Liver (tissue), 9 donors: ENCODE results near the gene MRPL44. TPM values are rescaled to one million over a fixed set of nuclear protein-coding genes. Genes with fewer than 3 reads are reported as not detected.

Experiments
- DNase-seq: peaks from one replicate; pipeline ENCODE4 v3.0.0-alpha.2; 2017; ENCODE audit warnings: low spot score
- H3K27ac ChIP-seq, 2 donors: one replicate each; pipeline ENCODE4 v1.7.0; 2013; ENCODE audit warnings: inconsistent platforms in 2 of 2, low read length in 2 of 2, control low read depth in 1 of 2, low read depth in 1 of 2, mild to moderate bottlenecking in 1 of 2
- H3K27me3 ChIP-seq, 4 donors: one replicate each; pipeline versions ENCODE4 v1.6.1 to v1.7.0; 2013; ENCODE audit warnings: low read length in 3 of 4, inconsistent platforms in 1 of 4, mild to moderate bottlenecking in 1 of 4, moderate library complexity in 1 of 4; ENCODE audit not compliant: control insufficient read depth in 4 of 4, insufficient read depth in 4 of 4
- H3K36me3 ChIP-seq, 4 donors: one replicate each; pipeline versions ENCODE4 v1.6.1 to v1.7.0; 2013; ENCODE audit warnings: low read length in 3 of 4, mild to moderate bottlenecking in 3 of 4, low read depth in 1 of 4, moderate library complexity in 1 of 4; ENCODE audit not compliant: control insufficient read depth in 4 of 4, insufficient read depth in 3 of 4
- H3K4me1 ChIP-seq, 4 donors: one replicate each; pipeline versions ENCODE4 v1.6.1 to v1.7.0; 2013; ENCODE audit warnings: low read length in 3 of 4, mild to moderate bottlenecking in 3 of 4, moderate library complexity in 1 of 4; ENCODE audit not compliant: control insufficient read depth in 4 of 4, insufficient read depth in 4 of 4
- H3K4me3 ChIP-seq, 3 donors: one replicate each; pipeline versions ENCODE4 v1.6.1 to v1.7.0; 2013; ENCODE audit warnings: low read length in 3 of 3, control low read depth in 1 of 3, low read depth in 1 of 3, mild to moderate bottlenecking in 1 of 3
- H3K9ac ChIP-seq, 2 donors: one replicate each; pipeline ENCODE4 v1.7.0; 2013; ENCODE audit warnings: low read length in 2 of 2, mild to moderate bottlenecking in 2 of 2, moderate library complexity in 2 of 2, control low read depth in 1 of 2, low read depth in 1 of 2
- H3K9me3 ChIP-seq, 4 donors: one replicate each; pipeline versions ENCODE4 v1.6.1 to v1.7.0; 2013; ENCODE audit warnings: low read length in 3 of 4; ENCODE audit not compliant: control insufficient read depth in 4 of 4
- EGR1 ChIP-seq, 2 donors: IDR thresholded peaks; 2 replicates each; pipeline ENCODE4 v1.6.1; 2016 to 2018; ENCODE audit warnings: antibody characterized with exemption in 2 of 2, low read depth in 2 of 2
- FOXA1 ChIP-seq: IDR thresholded peaks from 2 replicates; pipeline ENCODE4 v1.6.1; 2016; ENCODE audit warnings: antibody characterized with exemption
- FOXA2 ChIP-seq: IDR thresholded peaks from 2 replicates; pipeline ENCODE4 v1.6.1; 2016; ENCODE audit warnings: antibody characterized with exemption
- GABPA ChIP-seq, 2 donors: IDR thresholded peaks in 1 of 2; conservative IDR thresholded peaks in 1 of 2; 2 replicates each; pipeline ENCODE4 v1.6.1; 2016; ENCODE audit warnings: antibody characterized with exemption in 2 of 2, mild to moderate bottlenecking in 1 of 2, moderate library complexity in 1 of 2
- JUND ChIP-seq, 2 donors: IDR thresholded peaks; 2 replicates each; pipeline ENCODE4 v1.6.1; 2016; ENCODE audit warnings: antibody characterized with exemption in 2 of 2
- NR2F2 ChIP-seq: IDR thresholded peaks from 2 replicates; pipeline ENCODE4 v1.6.1; 2016; ENCODE audit warnings: antibody characterized with exemption
- RAD21 ChIP-seq, 2 donors: IDR thresholded peaks; 2 replicates each; pipeline ENCODE4 v1.6.1; 2016; ENCODE audit warnings: antibody characterized with exemption in 2 of 2, mild to moderate bottlenecking in 2 of 2
- RXRA ChIP-seq, 2 donors: IDR thresholded peaks; 2 replicates each; pipeline ENCODE4 v1.6.1; 2017 to 2018; ENCODE audit warnings: antibody characterized with exemption in 2 of 2, mild to moderate bottlenecking in 1 of 2
- SP1 ChIP-seq: IDR thresholded peaks from 2 replicates; pipeline ENCODE4 v1.6.1; 2018; ENCODE audit warnings: antibody characterized with exemption, mild to moderate bottlenecking
- TAF1 ChIP-seq: conservative IDR thresholded peaks from 2 replicates; pipeline ENCODE4 v1.6.1; 2016; ENCODE audit warnings: antibody characterized with exemption, mild to moderate bottlenecking
- YY1 ChIP-seq: IDR thresholded peaks from 2 replicates; pipeline ENCODE4 v1.6.1; 2016; ENCODE audit warnings: antibody characterized with exemption, mild to moderate bottlenecking
- WGBS: extraction: QIAGEN DNeasy Blood & Tissue Kit; methylation state at CpG from one replicate; pipeline ENCODE4 v1.1.7; 2013; 5-methylcytosine and 5-hydroxymethylcytosine counted together
- polyA plus RNA-seq, 2 donors: library from polyadenylated mRNA; stranded (reverse) in 1 of 2; unstranded in 1 of 2; fragments of 200-250 nt in 1 of 2; fragments of >200 nt in 1 of 2; fragmentation: Nextera tagmentation in 1 of 2; extraction: Ambion mirVana in 1 of 2; gene quantifications; one replicate each; pipeline versions ENCODE4 v1.2.1 to v1.2.3, GENCODE V29; 2013 to 2015
- total RNA-seq, 2 donors: library from RNA; depleted of rRNA; stranded (reverse); fragments of >200 nt; gene quantifications; one replicate each; pipeline ENCODE4 v1.2.3, GENCODE V29; 2014
- TF ChIP-seq, protein P1 (sequence below): IDR thresholded peaks from 2 replicates; pipeline ENCODE4 v1.6.1; 2016; ENCODE audit warnings: antibody characterized with exemption
- TF ChIP-seq, protein P2 (sequence below): IDR thresholded peaks from 2 replicates; pipeline ENCODE4 v1.6.1; 2016; ENCODE audit warnings: antibody characterized with exemption
- TF ChIP-seq, protein P3 (sequence below): fragments of 150-350 bp; IDR thresholded peaks from 2 replicates; pipeline ENCODE4 v1.5.1; 2017; ENCODE audit warnings: improper control_type of control experiment, low read depth, low read length; ENCODE audit not compliant: missing input control
- donor health status: healthy.
- donor health status: healthy.
- donor health status: healthy.
- donor health status: healthy.
- donor health status: healthy.

The MRPL44 gene
- total and polyA plus RNA-seq, 4 donors, result 19.0 to 27.8 (median 23.8) TPM

- Histone ChIP-seq H3K27me3 (no peaks in the 10 kb centered on the region), H3K36me3 (no peaks in the 10 kb centered on the region), H3K9me3 (no peaks in the 10 kb centered on the region), H3K27ac (no peak overlapping the region), H3K4me1 (peaks cover 10 to 34% (median 24%) of the 10 kb centered on the region in 4 donors), H3K9ac (no peak overlapping the region), H3K4me3 (no peak overlapping the region)
- WGBS, result 71% methylated on average over 6 of the region's 6 CpGs
- DNase-seq, result no peak
- TF ChIP-seq RAD21 (IDR thresholded peaks at IDR 0.05) (no peak), SP1 (no peak), EGR1 (IDR thresholded peaks at IDR 0.05; ENCODE audit: low read depth in 2 of 2) (no peak), JUND (IDR thresholded peaks at IDR 0.05) (no peak), NR2F2 (no peak), FOXA2 (no peak), RXRA (IDR thresholded peaks at IDR 0.05) (no peak), YY1 (no peak), TAF1 (no peak), FOXA1 (no peak), GABPA (IDR thresholded peaks at IDR 0.05 in 1 of 2, conservative IDR thresholded peaks at IDR 0.05 in 1 of 2) (no peak)
- TF ChIP-seq, protein P1, sequence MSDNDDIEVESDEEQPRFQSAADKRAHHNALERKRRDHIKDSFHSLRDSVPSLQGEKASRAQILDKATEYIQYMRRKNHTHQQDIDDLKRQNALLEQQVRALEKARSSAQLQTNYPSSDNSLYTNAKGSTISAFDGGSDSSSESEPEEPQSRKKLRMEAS, result no peak
- TF ChIP-seq, protein P2, sequence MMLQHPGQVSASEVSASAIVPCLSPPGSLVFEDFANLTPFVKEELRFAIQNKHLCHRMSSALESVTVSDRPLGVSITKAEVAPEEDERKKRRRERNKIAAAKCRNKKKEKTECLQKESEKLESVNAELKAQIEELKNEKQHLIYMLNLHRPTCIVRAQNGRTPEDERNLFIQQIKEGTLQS, result no peak
- TF ChIP-seq, protein P3, sequence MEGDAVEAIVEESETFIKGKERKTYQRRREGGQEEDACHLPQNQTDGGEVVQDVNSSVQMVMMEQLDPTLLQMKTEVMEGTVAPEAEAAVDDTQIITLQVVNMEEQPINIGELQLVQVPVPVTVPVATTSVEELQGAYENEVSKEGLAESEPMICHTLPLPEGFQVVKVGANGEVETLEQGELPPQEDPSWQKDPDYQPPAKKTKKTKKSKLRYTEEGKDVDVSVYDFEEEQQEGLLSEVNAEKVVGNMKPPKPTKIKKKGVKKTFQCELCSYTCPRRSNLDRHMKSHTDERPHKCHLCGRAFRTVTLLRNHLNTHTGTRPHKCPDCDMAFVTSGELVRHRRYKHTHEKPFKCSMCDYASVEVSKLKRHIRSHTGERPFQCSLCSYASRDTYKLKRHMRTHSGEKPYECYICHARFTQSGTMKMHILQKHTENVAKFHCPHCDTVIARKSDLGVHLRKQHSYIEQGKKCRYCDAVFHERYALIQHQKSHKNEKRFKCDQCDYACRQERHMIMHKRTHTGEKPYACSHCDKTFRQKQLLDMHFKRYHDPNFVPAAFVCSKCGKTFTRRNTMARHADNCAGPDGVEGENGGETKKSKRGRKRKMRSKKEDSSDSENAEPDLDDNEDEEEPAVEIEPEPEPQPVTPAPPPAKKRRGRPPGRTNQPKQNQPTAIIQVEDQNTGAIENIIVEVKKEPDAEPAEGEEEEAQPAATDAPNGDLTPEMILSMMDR, result no peak
Observed at GRCh38 chr2:223932816-223933800, 24.2 kb upstream of the MRPL44 start.

GRCh38 chr2:223934870-223935269 is 22.4 kb upstream of the MRPL44 start:
- Histone ChIP-seq H3K9ac (no peak overlapping the region), H3K4me1 (peaks cover 6 to 27% (median 16%) of the 10 kb centered on the region in 4 donors), H3K9me3 (no peaks in the 10 kb centered on the region), H3K27ac (no peak overlapping the region), H3K27me3 (no peaks in the 10 kb centered on the region), H3K36me3 (no peaks in the 10 kb centered on the region), H3K4me3 (no peak overlapping the region)
- WGBS, result 80% methylated on average over 6 of the region's 6 CpGs
- TF ChIP-seq, protein P2, result no peak
- TF ChIP-seq EGR1 (IDR thresholded peaks at IDR 0.05; ENCODE audit: low read depth in 2 of 2) (no peak), GABPA (IDR thresholded peaks at IDR 0.05 in 1 of 2, conservative IDR thresholded peaks at IDR 0.05 in 1 of 2) (no peak)
- no peak for DNase-seq
